ENCODE results near the gene PREX1. TPM values are rescaled to one million over a fixed set of nuclear protein-coding genes. Genes with fewer than 3 reads are reported as not detected.

Gene PREX1
- polyA plus RNA-seq, 1 of the 3 experiments (the other 2 are of a cell fraction): 5.3 TPM

GRCh38 chr20:48582673-48582985 lies 245.2 kb downstream of the PREX1 start:
- ChIA-PET POLR2A (no interaction called here), CTCF (interaction anchor here (1.0 to 1.8 kb wide), 4 partner anchors 8 to 1386 kb away, joined by 3 to 8 read pairs (median 4); no protein-coding TSS in a partner anchor)
- peaks cover 5% of the 10 kb centered on the region; the same call in 1 of the 2 replicates for H3K27me3 ChIP-seq (ENCODE audit: insufficient read depth)
- no peaks in the 10 kb centered on the region for H4K20me1 ChIP-seq (ENCODE audit: insufficient read depth)
- WGBS (ENCODE audit: low lambda C conversion rate): 51% methylated on average over 5 of the region's 5 CpGs
- no peak overlapping the region for H2AFZ ChIP-seq (ENCODE audit: low read depth)
- H3K4me1 ChIP-seq (ENCODE audit: control insufficient read depth in 1 of 2, insufficient read depth in 2 of 2, low read depth in 1 of 2, low read length in 1 of 2): no peaks in the 10 kb centered on the region; a peak in 1 of 4 replicates
- no peak overlapping the region for H3K27ac ChIP-seq (ENCODE audit: low read depth in 2 of 2, low read length in 1 of 2)
- H3K9ac ChIP-seq: no peak overlapping the region
- H3F3A ChIP-seq (replicated peaks; ENCODE audit: insufficient read depth): no peaks in the 10 kb centered on the region
- H3K4me3 ChIP-seq (ENCODE audit: low read depth in 2 of 2, low read length in 1 of 2): no peak overlapping the region
- no peaks in the 10 kb centered on the region for H3K9me3 ChIP-seq
- no peak for TF ChIP-seq FOXM1 (IDR thresholded peaks at IDR 0.05; ENCODE audit: low read depth)
- TF ChIP-seq ELF1 (IDR thresholded peaks at IDR 0.05): no peak
- TF ChIP-seq CTCF (IDR thresholded peaks at IDR 0.05): no peak
- H3K9me2 ChIP-seq: no peaks in the 10 kb centered on the region
- H3K4me2 ChIP-seq: no peak overlapping the region
- no peak for DNase-seq
- H3K36me3 ChIP-seq (replicated peaks in 1 of 2; ENCODE audit: control insufficient read depth in 1 of 2, insufficient read depth in 2 of 2, low read length in 1 of 2): no peaks in the 10 kb centered on the region
- H3K79me2 ChIP-seq (ENCODE audit: insufficient read depth): no peaks in the 10 kb centered on the region

- H3F3A ChIP-seq (replicated peaks; ENCODE audit: insufficient read depth): no peaks in the 10 kb centered on the region
- H3K4me2 ChIP-seq: no peak overlapping the region
- ChIA-PET CTCF (no interaction called here), POLR2A (no interaction called here)
- H3K27me3 ChIP-seq (ENCODE audit: insufficient read depth): peaks cover 5% of the 10 kb centered on the region; the same call in 1 of the 2 replicates
- no peaks in the 10 kb centered on the region for H3K9me2 ChIP-seq
- no peaks in the 10 kb centered on the region for H3K36me3 ChIP-seq (replicated peaks in 1 of 2; ENCODE audit: control insufficient read depth in 1 of 2, insufficient read depth in 2 of 2, low read length in 1 of 2)
- WGBS (ENCODE audit: low lambda C conversion rate): 30% methylated on average over 4 of the region's 5 CpGs
- H3K9me3 ChIP-seq: no peaks in the 10 kb centered on the region
- H3K79me2 ChIP-seq (ENCODE audit: insufficient read depth): no peaks in the 10 kb centered on the region
- no peak overlapping the region for H2AFZ ChIP-seq (ENCODE audit: low read depth)
- H4K20me1 ChIP-seq (ENCODE audit: insufficient read depth): no peaks in the 10 kb centered on the region
- H3K27ac ChIP-seq (ENCODE audit: low read depth in 2 of 2, low read length in 1 of 2): no peak overlapping the region
- DNase-seq: no peak
- TF ChIP-seq TCF12 (IDR thresholded peaks at IDR 0.05) (no peak), EP300 (IDR thresholded peaks at IDR 0.05; ENCODE audit: borderline replicate concordance in 1 of 2, low read depth in 1 of 2, low read length in 1 of 2) (no peak), YY1 (IDR thresholded peaks at IDR 0.05; ENCODE audit: low read depth) (no peak), SMC3 (IDR thresholded peaks at IDR 0.05; ENCODE audit: low read depth, low read length) (no peak)
- H3K9ac ChIP-seq: no peak overlapping the region
- H3K4me1 ChIP-seq (ENCODE audit: control insufficient read depth in 1 of 2, insufficient read depth in 2 of 2, low read depth in 1 of 2, low read length in 1 of 2): no peaks in the 10 kb centered on the region; a peak in 1 of 4 replicates
- no peak overlapping the region for H3K4me3 ChIP-seq (ENCODE audit: low read depth in 2 of 2, low read length in 1 of 2)
These were observed 246.6 kb downstream of the PREX1 start for GRCh38 chr20:48581167-48581566.

- Histone ChIP-seq H3K27me3 (ENCODE audit: insufficient read depth) (peaks cover 5% of the 10 kb centered on the region; the same call in 1 of the 2 replicates), H3K9ac (no peak overlapping the region), H3K79me2 (ENCODE audit: insufficient read depth) (no peaks in the 10 kb centered on the region), H3K4me3 (ENCODE audit: low read depth in 2 of 2, low read length in 1 of 2) (no peak overlapping the region), H3F3A (replicated peaks; ENCODE audit: insufficient read depth) (no peaks in the 10 kb centered on the region), H3K36me3 (replicated peaks in 1 of 2; ENCODE audit: control insufficient read depth in 1 of 2, insufficient read depth in 2 of 2, low read length in 1 of 2) (no peaks in the 10 kb centered on the region), H4K20me1 (ENCODE audit: insufficient read depth) (no peaks in the 10 kb centered on the region), H3K4me1 (ENCODE audit: control insufficient read depth in 1 of 2, insufficient read depth in 2 of 2, low read depth in 1 of 2, low read length in 1 of 2) (no peaks in the 10 kb centered on the region; a peak in 1 of 4 replicates), H3K27ac (ENCODE audit: low read depth in 2 of 2, low read length in 1 of 2) (no peak overlapping the region), H3K9me3 (no peaks in the 10 kb centered on the region), H3K4me2 (no peak overlapping the region), H2AFZ (ENCODE audit: low read depth) (no peak overlapping the region), H3K9me2 (no peaks in the 10 kb centered on the region)
- DNase-seq: no peak
- ChIA-PET CTCF (no interaction called here), POLR2A (no interaction called here)
- 60% methylated on average over 10 of the region's 11 CpGs for WGBS (ENCODE audit: low lambda C conversion rate)
- TF ChIP-seq YY1 (IDR thresholded peaks at IDR 0.05; ENCODE audit: low read depth) (no peak), RXRA (IDR thresholded peaks at IDR 0.05; ENCODE audit: borderline replicate concordance, low read depth) (no peak), REST (IDR thresholded peaks at IDR 0.05; ENCODE audit: low read depth, low read length) (no peak), SIN3A (IDR thresholded peaks at IDR 0.05; ENCODE audit: borderline replicate concordance, low read depth, low read length) (no peak), MXI1 (IDR thresholded peaks at IDR 0.05; ENCODE audit: low read depth, low read length) (no peak), EP300 (IDR thresholded peaks at IDR 0.05; ENCODE audit: borderline replicate concordance in 1 of 2, low read depth in 1 of 2, low read length in 1 of 2) (no peak), RCOR1 (IDR thresholded peaks at IDR 0.05; ENCODE audit: low read length) (no peak), GABPA (IDR thresholded peaks at IDR 0.05; ENCODE audit: low read depth) (no peak), MEF2A (IDR thresholded peaks at IDR 0.05; ENCODE audit: borderline replicate concordance, low read depth) (no peak), NRF1 (IDR thresholded peaks at IDR 0.05; ENCODE audit: low read depth, low read length) (no peak), PBX3 (IDR thresholded peaks at IDR 0.05) (no peak), FOXM1 (IDR thresholded peaks at IDR 0.05; ENCODE audit: low read depth) (no peak)
These were observed 249.3 kb downstream of the PREX1 start for GRCh38 chr20:48578397-48579098.
